ENCODE measurements around the gene LRBA. TPM values are rescaled to one million over a fixed set of nuclear protein-coding genes. Genes with fewer than 3 reads are reported as not detected.
A peak's percentile ranks its signal among the peaks of the same experiment; 100 is the strongest.

The LRBA gene
- total and polyA plus RNA-seq, 9 of the 15 experiments (the other 6 are each of a cell fraction or from before 2014, with no cell fraction given) = 24.2 to 88.7 (median 59.7) TPM

DNA sequence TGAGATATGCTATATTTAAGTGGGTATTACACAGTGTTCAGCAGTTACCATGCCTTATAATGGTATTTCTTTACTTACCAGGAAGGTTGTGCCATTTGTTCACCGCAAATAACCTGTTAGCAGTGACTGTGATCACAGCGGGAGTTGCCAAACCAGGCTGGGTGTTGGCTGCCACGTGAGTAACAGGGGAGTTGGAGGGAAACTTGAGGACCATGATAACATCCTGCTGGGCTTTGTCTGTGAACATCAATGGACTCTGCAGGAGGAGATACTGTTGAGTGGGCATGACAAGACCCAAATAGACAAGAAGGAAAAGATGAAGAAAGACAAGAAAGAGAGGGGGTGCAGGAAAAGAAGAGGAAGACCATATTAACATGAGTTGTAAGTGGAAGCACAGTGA lies 694.0 kb downstream of the LRBA start (continued):
- no peak for TF ChIP-seq ZNF140 (CRISPR knock-in tag; IDR thresholded peaks at IDR 0.05)
- TF ChIP-seq, protein P1, sequence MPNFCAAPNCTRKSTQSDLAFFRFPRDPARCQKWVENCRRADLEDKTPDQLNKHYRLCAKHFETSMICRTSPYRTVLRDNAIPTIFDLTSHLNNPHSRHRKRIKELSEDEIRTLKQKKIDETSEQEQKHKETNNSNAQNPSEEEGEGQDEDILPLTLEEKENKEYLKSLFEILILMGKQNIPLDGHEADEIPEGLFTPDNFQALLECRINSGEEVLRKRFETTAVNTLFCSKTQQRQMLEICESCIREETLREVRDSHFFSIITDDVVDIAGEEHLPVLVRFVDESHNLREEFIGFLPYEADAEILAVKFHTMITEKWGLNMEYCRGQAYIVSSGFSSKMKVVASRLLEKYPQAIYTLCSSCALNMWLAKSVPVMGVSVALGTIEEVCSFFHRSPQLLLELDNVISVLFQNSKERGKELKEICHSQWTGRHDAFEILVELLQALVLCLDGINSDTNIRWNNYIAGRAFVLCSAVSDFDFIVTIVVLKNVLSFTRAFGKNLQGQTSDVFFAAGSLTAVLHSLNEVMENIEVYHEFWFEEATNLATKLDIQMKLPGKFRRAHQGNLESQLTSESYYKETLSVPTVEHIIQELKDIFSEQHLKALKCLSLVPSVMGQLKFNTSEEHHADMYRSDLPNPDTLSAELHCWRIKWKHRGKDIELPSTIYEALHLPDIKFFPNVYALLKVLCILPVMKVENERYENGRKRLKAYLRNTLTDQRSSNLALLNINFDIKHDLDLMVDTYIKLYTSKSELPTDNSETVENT (CRISPR knock-in tag; IDR thresholded peaks at IDR 0.05) = no peak
- TF ChIP-seq DIDO1 (tag; IDR thresholded peaks at IDR 0.05; ENCODE audit: low read depth) = peak; percentile 66; the same call in 1 of the 2 replicates
- peak; percentile 32; the same call in 1 of the 2 replicates for TF ChIP-seq SMARCC2 (IDR thresholded peaks at IDR 0.05; ENCODE audit: low read depth)
- peak; percentile 74; the same call in 1 of the 2 replicates for TF ChIP-seq SMAD3 (CRISPR knock-in tag; conservative IDR thresholded peaks at IDR 0.05)
- no peak for TF ChIP-seq RBM34 (IDR thresholded peaks at IDR 0.05; ENCODE audit: borderline replicate concordance, insufficient read depth, low read length)
- peak; percentile 79; the same call in 1 of the 2 replicates for TF ChIP-seq HOMEZ (CRISPR knock-in tag; IDR thresholded peaks at IDR 0.05)
- peak; percentile 56 to 70; a peak in 3 of 4 replicates for TF ChIP-seq TRIM24 (IDR thresholded peaks at IDR 0.05)
- peak in 1 of 2 experiments; percentile 90; a peak in 2 of 3 replicates for TF ChIP-seq CBX3 (IDR thresholded peaks at IDR 0.05; ENCODE audit: borderline replicate concordance in 1 of 2, low read length in 2 of 2)
- TF ChIP-seq ZNF311 (CRISPR knock-in tag; IDR thresholded peaks at IDR 0.05) = peak; percentile 84; the same call in 1 of the 2 replicates
- no peak for TF ChIP-seq KLF16 (IDR thresholded peaks at IDR 0.05)
- TF ChIP-seq CREM (IDR thresholded peaks at IDR 0.05; ENCODE audit: low read depth) = peak; percentile 36; the same call in 1 of the 2 replicates
- no peak for TF ChIP-seq RBM14 (IDR thresholded peaks at IDR 0.05; ENCODE audit: borderline replicate concordance, insufficient read depth, low read depth, low read length)
- TF ChIP-seq NR2C1 (IDR thresholded peaks at IDR 0.05) = no peak
- peak; percentile 71 for TF ChIP-seq NR2C1 (tag; IDR thresholded peaks at IDR 0.05)
- TF ChIP-seq CEBPG (CRISPR knock-in tag; IDR thresholded peaks at IDR 0.05) = no peak
- TF ChIP-seq CEBPG (tag; conservative IDR thresholded peaks at IDR 0.05 in 1 of 2, IDR thresholded peaks at IDR 0.05 in 1 of 2) = no peak
- TF ChIP-seq, protein P2, sequence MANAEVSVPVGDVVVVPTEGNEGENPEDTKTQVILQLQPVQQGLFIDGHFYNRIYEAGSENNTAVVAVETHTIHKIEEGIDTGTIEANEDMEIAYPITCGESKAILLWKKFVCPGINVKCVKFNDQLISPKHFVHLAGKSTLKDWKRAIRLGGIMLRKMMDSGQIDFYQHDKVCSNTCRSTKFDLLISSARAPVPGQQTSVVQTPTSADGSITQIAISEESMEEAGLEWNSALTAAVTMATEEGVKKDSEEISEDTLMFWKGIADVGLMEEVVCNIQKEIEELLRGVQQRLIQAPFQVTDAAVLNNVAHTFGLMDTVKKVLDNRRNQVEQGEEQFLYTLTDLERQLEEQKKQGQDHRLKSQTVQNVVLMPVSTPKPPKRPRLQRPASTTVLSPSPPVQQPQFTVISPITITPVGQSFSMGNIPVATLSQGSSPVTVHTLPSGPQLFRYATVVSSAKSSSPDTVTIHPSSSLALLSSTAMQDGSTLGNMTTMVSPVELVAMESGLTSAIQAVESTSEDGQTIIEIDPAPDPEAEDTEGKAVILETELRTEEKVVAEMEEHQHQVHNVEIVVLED (CRISPR knock-in tag; IDR thresholded peaks at IDR 0.05) = peak; percentile 49; the same call in 1 of the 2 replicates
- TF ChIP-seq ILK (tag; IDR thresholded peaks at IDR 0.05; ENCODE audit: borderline replicate concordance, low read depth) = peak; percentile 37; the same call in 1 of the 2 replicates
- TF ChIP-seq ZNF354B (CRISPR knock-in tag; IDR thresholded peaks at IDR 0.05) = peak; percentile 68; the same call in 1 of the 2 replicates
- TF ChIP-seq ZNF274 (IDR thresholded peaks at IDR 0.05; ENCODE audit: borderline replicate concordance, low read depth, low read length) = no peak
- no peak for TF ChIP-seq PHB (CRISPR knock-in tag; IDR thresholded peaks at IDR 0.05)
- TF ChIP-seq KAT7 (CRISPR knock-in tag; IDR thresholded peaks at IDR 0.05; ENCODE audit: borderline replicate concordance) = no peak
- peak; percentile 63; the same call in 1 of the 2 replicates for TF ChIP-seq EHMT2 (IDR thresholded peaks at IDR 0.05)
- peak; percentile 83; the same call in 1 of the 2 replicates for TF ChIP-seq KLF6 (CRISPR knock-in tag; IDR thresholded peaks at IDR 0.05; ENCODE audit: borderline replicate concordance)
- no peak for TF ChIP-seq MXI1 (IDR thresholded peaks at IDR 0.05; ENCODE audit: low read depth, low read length)

Data from K562 (cell line).